Neural progenitor cell (in vitro differentiated cells): ENCODE data around the gene FNIP2. TPM values are rescaled to one million over a fixed set of nuclear protein-coding genes. Genes with fewer than 3 reads are reported as not detected.

Experiments
- DNase-seq: peaks from one replicate; pipeline ENCODE4 v3.0.0-alpha.2; 2016; ENCODE audit warnings: low spot score
- H2AFZ ChIP-seq: fragments of 200-600 bp; sonication (generic); replicated peaks from 2 replicates; pipeline ENCODE4 v1.6.1; 2016; ENCODE audit warnings: antibody characterized with exemption
- H3F3A ChIP-seq: fragments of 200-600 bp; sonication (generic); 2 replicates; pipeline ENCODE4 v1.6.1; 2016; ENCODE audit warnings: antibody characterized with exemption, low read depth
- H3K27ac ChIP-seq: fragments of 200-600 bp; sonication (generic); 2 replicates; pipeline ENCODE4 v1.5.1; 2016; ENCODE audit warnings: mild to moderate bottlenecking
- H3K27me3 ChIP-seq: fragments of 200-600 bp; sonication (generic); 2 replicates; pipeline ENCODE4 v1.6.1; 2016; ENCODE audit warnings: mild to moderate bottlenecking, moderate library complexity
- H3K36me3 ChIP-seq: fragments of 200-600 bp; sonication (generic); 2 replicates; pipeline ENCODE4 v1.5.1; 2016
- H3K4me1 ChIP-seq: fragments of 200-600 bp; sonication (generic); 2 replicates; pipeline ENCODE4 v1.6.1; 2016; ENCODE audit warnings: mixed run types
- H3K4me2 ChIP-seq: fragments of 200-600 bp; sonication (generic); 2 replicates; pipeline ENCODE4 v1.6.1; 2016
- H3K4me3 ChIP-seq: fragments of 200-600 bp; sonication (generic); 2 replicates; pipeline ENCODE4 v1.5.1; 2016
- H3K79me2 ChIP-seq: fragments of 200-600 bp; sonication (generic); 2 replicates; pipeline ENCODE4 v1.6.1; 2016; ENCODE audit warnings: low read depth
- H3K9ac ChIP-seq: fragments of 200-600 bp; sonication (generic); 2 replicates; pipeline ENCODE4 v1.6.1; 2016
- H3K9me3 ChIP-seq: fragments of 200-600 bp; sonication (generic); 2 replicates; pipeline ENCODE4 v1.5.1; 2016; ENCODE audit warnings: low read depth
- H4K20me1 ChIP-seq: fragments of 200-600 bp; sonication (generic); 2 replicates; pipeline ENCODE4 v1.6.1; 2016; ENCODE audit warnings: low read depth
- H3K27ac Mint-ChIP-seq: 3 replicates; pipeline ENCODE4 v1.8.0; 2021; ENCODE audit warnings: mixed read lengths
- H3K27me3 Mint-ChIP-seq: 2 replicates; pipeline ENCODE4 v1.8.0; 2022; ENCODE audit warnings: low read depth, mild to moderate bottlenecking, inconsistent platforms, moderate library complexity, mixed read lengths; ENCODE audit not compliant: insufficient read depth
- H3K36me3 Mint-ChIP-seq: 3 replicates; pipeline ENCODE4 v1.8.0; 2021; ENCODE audit warnings: mixed read lengths
- H3K4me1 Mint-ChIP-seq: 3 replicates; pipeline ENCODE4 v1.8.0; 2021; ENCODE audit warnings: mixed read lengths
- H3K4me3 Mint-ChIP-seq: 3 replicates; pipeline ENCODE4 v1.8.0; 2021; ENCODE audit warnings: mild to moderate bottlenecking, moderate library complexity, mixed read lengths
- H3K9me3 Mint-ChIP-seq: 3 replicates; pipeline ENCODE4 v1.8.0; 2020; ENCODE audit warnings: mixed read lengths
- CTCF ChIP-seq: fragments of 200-600 bp; sonication (generic); IDR thresholded peaks from 2 replicates; pipeline ENCODE4 v1.5.1; 2017; ENCODE audit warnings: antibody characterized with exemption, mild to moderate bottlenecking
- EZH2 ChIP-seq: fragments of 200-600 bp; sonication (generic); IDR thresholded peaks from 2 replicates; pipeline ENCODE4 v1.6.1; 2017; ENCODE audit warnings: antibody characterized with exemption, mild to moderate bottlenecking, moderate library complexity
- EZH2phosphoT487 ChIP-seq: fragments of 200-600 bp; sonication (generic); IDR thresholded peaks from 2 replicates; pipeline ENCODE4 v1.6.1; 2017; ENCODE audit warnings: antibody characterized with exemption
- total RNA-seq: library from RNA; depleted of rRNA; stranded (reverse); fragments of >200 nt; gene quantifications from 2 replicates; pipeline ENCODE4 v1.2.3, GENCODE V29; 2015; ENCODE audit warnings: low replicate concordance

Gene FNIP2
- total RNA-seq, 1 donor from 2014 or later: 10.5 TPM

- no peaks in the 10 kb centered on the region for H3K9me3 ChIP-seq
- H3K27ac Mint-ChIP-seq: no peak overlapping the region
- DNase-seq: no peak
- no peak overlapping the region for H3K9ac ChIP-seq
- no peaks in the 10 kb centered on the region for H3K4me1 Mint-ChIP-seq
- no peaks in the 10 kb centered on the region for H4K20me1 ChIP-seq
- TF ChIP-seq EZH2 (no peak), EZH2phosphoT487 (no peak), CTCF (no peak)
- H3K27ac ChIP-seq: no peak overlapping the region
- H3K36me3 Mint-ChIP-seq: no peaks in the 10 kb centered on the region
- no peak overlapping the region for H3K4me3 Mint-ChIP-seq
- no peaks in the 10 kb centered on the region for H3K79me2 ChIP-seq
- no peaks in the 10 kb centered on the region for H3F3A ChIP-seq
- no peaks in the 10 kb centered on the region for H3K4me1 ChIP-seq
- peaks cover 6% of the 10 kb centered on the region for H3K27me3 Mint-ChIP-seq
- H2AFZ ChIP-seq: no peak overlapping the region
- no peaks in the 10 kb centered on the region for H3K36me3 ChIP-seq
- H3K9me3 Mint-ChIP-seq: no peaks in the 10 kb centered on the region
- no peak overlapping the region for H3K4me2 ChIP-seq
- H3K27me3 ChIP-seq: no peaks in the 10 kb centered on the region
- H3K4me3 ChIP-seq: no peak overlapping the region
These were observed 81.5 kb downstream of the FNIP2 start for GRCh38 chr4:158850371-158850770.

GRCh38 chr4:158850800-158851644 is 82.2 kb downstream of the FNIP2 start:
- TF ChIP-seq EZH2: no peak
- TF ChIP-seq CTCF: peak; percentile 79
- TF ChIP-seq EZH2phosphoT487: no peak
- no peaks in the 10 kb centered on the region for H3K27me3 ChIP-seq
- peaks cover 6% of the 10 kb centered on the region for H3K27me3 Mint-ChIP-seq
- no peaks in the 10 kb centered on the region for H3K36me3 ChIP-seq
- no peaks in the 10 kb centered on the region for H3K9me3 ChIP-seq
- no peak overlapping the region for H3K27ac Mint-ChIP-seq
- H4K20me1 ChIP-seq: no peaks in the 10 kb centered on the region
- H3K9me3 Mint-ChIP-seq: no peaks in the 10 kb centered on the region
- no peaks in the 10 kb centered on the region for H3K4me1 Mint-ChIP-seq
- H3K9ac ChIP-seq: no peak overlapping the region
- no peak overlapping the region for H3K4me2 ChIP-seq
- no peaks in the 10 kb centered on the region for H3K79me2 ChIP-seq
- DNase-seq: no peak
- H3K27ac ChIP-seq: no peak overlapping the region
- H3K4me3 Mint-ChIP-seq: no peak overlapping the region
- no peaks in the 10 kb centered on the region for H3K36me3 Mint-ChIP-seq
- no peak overlapping the region for H3K4me3 ChIP-seq
- no peaks in the 10 kb centered on the region for H3F3A ChIP-seq
- no peak overlapping the region for H2AFZ ChIP-seq
- H3K4me1 ChIP-seq: no peaks in the 10 kb centered on the region

GRCh38 chr4:158854236-158854635 is 85.4 kb downstream of the FNIP2 start:
- TF ChIP-seq EZH2phosphoT487 (no peak), CTCF (no peak), EZH2 (no peak)

More at GRCh38 chr4:158854236-158854635, 85.4 kb downstream of the FNIP2 start:
- H3K9me3 ChIP-seq: no peaks in the 10 kb centered on the region
- no peaks in the 10 kb centered on the region for H3K36me3 ChIP-seq
- Mint-ChIP-seq H3K4me1 (no peaks in the 10 kb centered on the region), H3K9me3 (no peaks in the 10 kb centered on the region), H3K27me3 (peaks cover 3% of the 10 kb centered on the region), H3K4me3 (no peak overlapping the region), H3K27ac (no peak overlapping the region), H3K36me3 (peaks cover 3% of the 10 kb centered on the region)
- no peak overlapping the region for H3K4me3 ChIP-seq
- no peak overlapping the region for H2AFZ ChIP-seq
- no peak for DNase-seq
- no peaks in the 10 kb centered on the region for H3K4me1 ChIP-seq
- H3K4me2 ChIP-seq: no peak overlapping the region
- H3K79me2 ChIP-seq: no peaks in the 10 kb centered on the region
- H3K9ac ChIP-seq: no peak overlapping the region
- no peak overlapping the region for H3K27ac ChIP-seq
- no peaks in the 10 kb centered on the region for H3F3A ChIP-seq
- H4K20me1 ChIP-seq: no peaks in the 10 kb centered on the region
- no peaks in the 10 kb centered on the region for H3K27me3 ChIP-seq
